ENCODE results near the gene DNTT.

Gene DNTT

GRCh38 chr10:96377816-96378294, 73.6 kb downstream of the DNTT start:
- TF ChIP-seq CTCF (IDR thresholded peaks at IDR 0.05; ENCODE audit: insufficient read depth, low read depth, low read length, missing control alignments) = no peak
- DNase-seq (ENCODE audit: low read depth) = no peak
- no peak overlapping the region for H3K4me3 ChIP-seq (ENCODE audit: low read depth, low read length)

GRCh38 chr10:96378741-96379140, 74.5 kb downstream of the DNTT start:
- no peak for TF ChIP-seq CTCF (IDR thresholded peaks at IDR 0.05; ENCODE audit: insufficient read depth, low read depth, low read length, missing control alignments)
- no peak overlapping the region for H3K4me3 ChIP-seq (ENCODE audit: low read depth, low read length)
- DNase-seq (ENCODE audit: low read depth) = no peak

GRCh38 chr10:96379758-96380157, 75.5 kb downstream of the DNTT start:
- DNase-seq (ENCODE audit: low read depth) = no peak
- no peak for TF ChIP-seq CTCF (IDR thresholded peaks at IDR 0.05; ENCODE audit: insufficient read depth, low read depth, low read length, missing control alignments)
- H3K4me3 ChIP-seq (ENCODE audit: low read depth, low read length) = no peak overlapping the region

- H3K4me3 ChIP-seq (ENCODE audit: low read depth, low read length) = no peak overlapping the region
- TF ChIP-seq CTCF (IDR thresholded peaks at IDR 0.05; ENCODE audit: insufficient read depth, low read depth, low read length, missing control alignments) = no peak
- DNase-seq (ENCODE audit: low read depth) = no peak
Observed at GRCh38 chr10:96380821-96381220, 76.6 kb downstream of the DNTT start.

- no peak overlapping the region for H3K4me3 ChIP-seq (ENCODE audit: low read depth, low read length)
- no peak for DNase-seq (ENCODE audit: low read depth)
- no peak for TF ChIP-seq CTCF (IDR thresholded peaks at IDR 0.05; ENCODE audit: insufficient read depth, low read depth, low read length, missing control alignments)
Observed at GRCh38 chr10:96384506-96384905, 80.3 kb downstream of the DNTT start.

- H3K4me3 ChIP-seq (ENCODE audit: low read depth, low read length) = no peak overlapping the region
- DNase-seq (ENCODE audit: low read depth) = no peak
- no peak for TF ChIP-seq CTCF (IDR thresholded peaks at IDR 0.05; ENCODE audit: insufficient read depth, low read depth, low read length, missing control alignments)
Observed at GRCh38 chr10:96387161-96387560, 82.9 kb downstream of the DNTT start.

GRCh38 chr10:96387601-96388000, 83.4 kb downstream of the DNTT start:
- DNase-seq (ENCODE audit: low read depth) = no peak
- no peak for TF ChIP-seq CTCF (IDR thresholded peaks at IDR 0.05; ENCODE audit: insufficient read depth, low read depth, low read length, missing control alignments)
- H3K4me3 ChIP-seq (ENCODE audit: low read depth, low read length) = no peak overlapping the region

Data from GM12865 (cell line).